ENCODE data around the gene JHY.
"Not testable (repeated sequence)": the region's sequence is repeated elsewhere in the genome, so short reads cannot be mapped to it uniquely, and the experiment has no call there.

The JHY gene

DNA sequence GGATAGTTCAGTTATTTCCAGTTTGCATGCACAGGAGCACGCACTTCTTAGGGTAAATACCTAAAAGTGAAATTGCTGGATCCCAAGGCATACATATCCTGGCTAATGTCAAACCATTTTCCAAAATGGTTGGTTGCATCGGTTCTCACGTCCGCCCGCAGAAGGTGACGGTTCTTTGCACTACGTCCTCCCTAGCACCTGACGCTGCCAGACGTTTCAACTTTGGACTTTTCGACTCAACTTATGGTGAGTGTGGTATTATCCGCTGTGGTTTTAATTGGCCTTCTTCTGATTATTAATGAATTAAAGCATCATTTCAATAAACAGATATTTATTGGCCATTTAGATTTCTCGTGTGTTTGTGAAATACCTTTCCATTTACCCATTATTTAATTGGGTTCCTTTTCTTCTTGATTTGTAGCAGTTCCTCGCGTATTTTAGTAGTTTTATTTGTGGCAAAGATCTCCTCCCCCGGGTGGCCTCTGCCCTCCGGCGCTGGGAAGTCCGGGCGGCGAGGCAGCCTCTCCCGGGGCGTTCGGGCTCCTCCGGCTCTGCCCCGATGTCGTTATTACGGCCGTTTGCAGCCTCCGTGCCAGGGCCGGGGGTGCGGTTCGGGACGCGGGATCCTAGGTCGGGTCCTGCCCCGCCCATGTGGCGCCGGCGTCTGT is at the start of gene JHY:
TSS of gene JHY (plus strand) at position 571 of the 668 bp plus-strand sequence. CDS start 3,091 bp downstream, outside the sequence.
- Histone ChIP-seq H3K27ac (peak within 1 kb of the TSS; percentile 78 to 94 (median 88)), H3K4me3 (peak within 1 kb of the TSS; percentile 54 to 78 (median 64))

DNA sequence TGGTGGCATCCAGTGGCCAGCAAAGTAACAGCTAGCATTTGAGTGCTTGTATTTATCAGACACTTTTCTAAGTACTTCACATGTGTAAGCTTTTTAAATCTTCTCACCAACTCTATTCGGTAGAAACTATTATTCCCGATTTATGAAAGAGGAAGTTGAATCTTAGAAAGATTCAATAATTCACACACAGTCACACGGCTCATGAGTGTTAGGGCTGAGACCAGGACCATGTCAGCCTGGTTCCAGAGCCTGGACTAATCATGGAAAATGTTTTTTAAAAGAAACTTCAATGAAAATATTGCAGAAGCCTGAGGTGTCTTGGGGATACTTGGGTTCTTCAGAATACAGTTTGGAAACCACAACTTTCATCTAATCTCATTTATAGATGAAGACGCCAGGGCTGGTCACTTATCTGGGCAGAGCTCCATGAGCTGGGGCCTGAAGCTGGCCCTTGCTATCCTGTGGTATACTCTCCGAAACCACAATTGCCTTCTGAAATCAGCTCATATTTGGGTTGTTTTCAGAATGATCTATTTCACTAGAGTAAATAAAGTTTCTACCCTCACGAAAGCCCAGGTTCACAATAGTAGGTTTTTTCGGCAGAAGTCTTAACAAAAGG is 48.6 kb upstream of the JHY start:
- no peak overlapping the region for H3K27ac ChIP-seq
- H3K4me3 ChIP-seq: no peak overlapping the region

DNA sequence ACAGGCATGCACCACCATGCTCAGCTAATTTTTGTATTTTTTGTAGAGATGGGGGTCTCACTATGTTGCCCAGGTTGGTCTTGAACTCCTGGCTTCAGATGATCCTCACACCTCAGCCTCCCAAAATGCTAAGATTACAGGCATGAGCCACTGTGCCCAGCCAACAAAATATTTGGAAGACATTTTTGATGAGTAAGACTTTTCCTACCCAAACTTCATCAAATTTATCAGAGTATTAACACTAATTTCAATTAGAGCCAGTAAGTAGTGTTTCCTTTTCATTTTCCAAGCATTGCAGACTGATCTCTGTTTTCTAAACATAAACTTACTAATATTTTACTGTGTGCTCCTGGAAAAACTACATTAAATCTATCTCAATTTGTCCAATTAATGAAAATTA is 45.6 kb upstream of the JHY start:
- Histone ChIP-seq H3K27ac (no peak overlapping the region), H3K4me3 (no peak overlapping the region)

DNA sequence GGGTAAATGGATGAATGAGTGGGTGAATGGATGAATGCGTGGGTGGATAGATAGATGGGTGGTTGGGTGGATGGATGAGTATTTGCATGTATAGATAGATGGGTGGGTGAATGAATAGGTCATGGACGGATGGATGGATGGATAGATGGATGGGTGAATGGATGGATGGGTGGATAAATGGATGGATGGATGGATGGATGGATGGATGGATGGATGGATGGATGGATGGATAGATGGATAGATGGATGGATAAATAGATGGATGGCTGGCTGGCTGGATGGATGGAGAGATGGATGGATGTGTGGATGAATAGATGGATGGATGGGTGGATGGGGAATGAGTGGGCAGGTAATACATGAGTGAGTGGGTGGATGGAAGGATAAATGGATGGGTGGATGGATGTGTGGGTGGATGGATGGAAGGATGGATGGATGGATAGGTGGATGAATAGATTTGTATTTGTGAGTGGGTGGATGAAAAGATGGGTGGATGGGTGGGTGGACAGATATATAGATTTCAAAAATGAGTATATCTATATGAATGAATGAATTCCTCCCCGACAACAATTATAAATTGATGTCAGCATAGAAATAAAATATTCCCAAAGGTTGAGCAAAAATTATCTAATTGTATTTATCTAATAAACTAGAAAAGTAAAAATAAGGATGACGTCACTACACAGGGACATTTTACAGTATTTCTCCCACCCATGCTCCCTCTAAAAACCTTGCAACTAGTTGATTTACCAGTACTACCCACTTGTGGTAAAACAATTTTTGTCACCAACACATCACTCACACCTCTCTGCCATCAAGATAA is 44.8 kb upstream of the JHY start:
- H3K4me3 ChIP-seq: no peak overlapping the region
- no peak overlapping the region for H3K27ac ChIP-seq

DNA sequence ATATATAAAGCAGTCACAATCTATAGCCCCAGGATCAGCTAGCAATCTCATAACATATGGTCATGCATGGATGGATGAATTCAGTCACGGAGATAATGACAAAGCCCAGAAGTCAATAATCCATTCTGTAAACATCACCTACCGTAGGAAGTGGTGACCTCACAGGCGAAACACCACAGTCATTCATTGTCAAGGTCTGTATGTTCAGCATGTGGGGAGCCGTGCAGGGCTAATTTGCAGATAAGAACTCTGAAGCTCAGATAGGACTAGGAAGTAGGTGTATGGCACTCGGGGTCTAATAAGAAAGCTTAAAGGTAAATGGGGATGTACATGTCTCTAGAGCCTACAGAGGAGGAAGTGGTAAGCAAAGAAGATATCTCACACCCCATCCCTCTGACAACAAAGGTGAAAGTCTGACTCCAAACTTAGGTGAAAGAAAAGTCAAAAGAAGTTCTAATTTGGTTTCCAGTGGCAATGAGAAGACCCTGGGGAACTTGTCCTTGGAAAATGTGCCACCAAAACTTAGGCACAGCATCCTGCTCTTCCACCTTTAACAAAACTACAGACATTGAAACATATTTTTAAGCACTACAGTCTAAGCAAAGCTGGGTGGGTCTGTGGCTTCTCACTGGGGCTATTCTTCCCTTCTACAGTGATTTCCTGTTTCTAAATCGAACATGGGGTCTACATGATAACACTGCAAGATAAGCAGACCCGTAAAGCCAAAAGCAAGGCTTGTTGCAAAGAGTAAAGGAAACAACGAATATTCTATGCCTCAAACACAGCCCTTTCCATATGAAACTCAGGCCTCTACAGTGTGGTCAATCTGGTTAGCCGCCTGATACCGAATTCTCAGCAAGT is 39.0 kb upstream of the JHY start:
- H3K27ac ChIP-seq: peak overlapping the region in 5 of 21 experiments; percentile 20 to 74 (median 43)
- no peak overlapping the region for H3K4me3 ChIP-seq

DNA sequence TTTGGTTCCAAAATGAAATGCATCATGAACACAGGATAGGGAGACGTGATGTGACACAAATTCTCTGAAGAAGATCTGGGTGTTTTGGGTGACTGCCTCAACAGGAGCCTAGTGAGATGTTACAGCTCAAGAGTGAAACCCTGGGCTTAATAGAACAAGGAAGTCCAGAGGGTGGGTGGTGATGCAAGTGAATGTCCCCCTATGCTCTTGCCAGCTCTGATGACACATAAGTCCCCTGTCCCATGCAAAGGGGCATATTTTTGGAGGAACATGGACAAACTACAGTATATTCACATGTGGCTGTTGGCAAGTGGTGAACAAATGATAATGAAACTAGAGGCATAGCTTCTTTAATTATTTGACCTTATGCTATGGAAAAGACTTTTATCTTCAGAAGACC is 35.1 kb upstream of the JHY start:
- no peak overlapping the region for H3K27ac ChIP-seq

DNA sequence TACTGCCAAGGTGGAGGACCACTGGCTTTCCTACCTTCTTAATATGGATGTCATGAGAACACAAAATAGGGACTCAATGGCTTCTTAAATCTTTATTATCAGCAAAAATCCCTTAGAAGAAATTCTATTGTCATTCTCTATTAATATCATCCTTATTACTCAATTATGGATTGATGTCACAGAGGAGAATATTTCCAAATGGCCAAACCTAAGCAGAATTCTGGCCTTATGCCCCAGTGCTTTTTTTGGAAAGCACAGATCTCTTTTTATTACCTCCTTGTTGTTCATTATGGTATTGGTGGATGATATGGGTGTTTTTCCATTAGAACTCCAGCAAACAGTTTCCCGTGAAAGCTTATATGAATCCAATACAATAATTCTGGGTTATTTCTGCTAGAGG is 34.4 kb upstream of the JHY start:
- Histone ChIP-seq H3K27ac (no peak overlapping the region), H3K4me3 (no peak overlapping the region)

More for the DNA sequence above, 35.1 kb upstream of the JHY start:
- H3K4me3 ChIP-seq: no peak overlapping the region

DNA sequence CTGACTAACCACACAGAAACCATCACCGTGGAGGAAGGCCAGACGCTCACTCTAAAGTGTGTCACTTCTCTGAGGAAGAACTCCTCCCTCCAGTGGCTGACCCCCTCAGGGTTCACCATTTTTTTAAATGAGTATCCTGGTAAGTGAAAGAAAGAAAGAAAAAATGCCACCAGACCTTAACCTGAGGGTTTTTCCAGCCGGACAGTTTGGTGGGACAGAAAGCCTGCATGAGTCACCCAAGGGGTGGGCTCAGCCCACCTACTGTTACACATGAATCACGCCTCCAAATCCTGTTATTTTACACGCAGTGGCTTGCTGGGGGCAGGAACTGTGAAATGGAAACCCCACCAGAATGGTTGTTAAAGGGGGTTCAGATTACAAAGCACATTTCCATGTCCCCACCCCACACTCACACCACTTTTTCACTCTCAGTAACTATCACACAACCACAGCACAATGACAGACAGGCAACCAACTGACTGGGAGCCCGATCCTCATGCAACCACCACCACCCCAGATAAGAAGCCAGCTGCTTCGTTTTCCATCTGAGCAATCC is 32.4 kb upstream of the JHY start:
- Histone ChIP-seq H3K4me3 (no peak overlapping the region), H3K27ac (peak overlapping the region in 2 of 21 experiments; percentile 44 to 53)

DNA sequence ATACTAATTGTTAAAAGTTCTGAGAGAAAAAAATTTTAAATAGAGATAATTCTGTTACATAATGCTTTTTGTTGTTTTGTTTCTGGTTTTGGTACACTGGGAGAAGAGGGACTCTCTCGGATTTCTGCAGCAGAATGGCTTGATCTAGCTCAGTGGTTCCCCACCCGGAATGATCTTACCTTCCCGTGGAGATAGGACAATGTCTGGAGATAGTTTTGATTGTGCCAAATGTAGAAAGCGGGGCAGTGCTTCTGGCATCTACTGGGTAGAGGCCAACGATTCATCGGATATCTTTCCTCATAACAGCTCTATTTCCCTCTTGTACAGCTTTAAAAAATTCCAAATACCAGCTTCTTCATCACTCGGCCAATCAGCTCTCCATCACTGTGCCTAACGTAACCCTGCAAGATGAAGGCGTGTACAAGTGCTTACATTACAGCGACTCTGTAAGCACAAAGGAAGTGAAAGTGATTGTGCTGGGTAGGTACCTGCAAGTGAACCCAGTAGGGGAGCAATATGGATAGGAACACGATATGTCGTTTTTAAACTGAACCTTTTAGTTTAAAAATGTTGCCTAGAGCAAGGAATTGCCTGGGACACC is 31.1 kb upstream of the JHY start:
- Histone ChIP-seq H3K27ac (peak overlapping the region in 1 of 21 experiments; percentile 33), H3K4me3 (no peak overlapping the region)

DNA sequence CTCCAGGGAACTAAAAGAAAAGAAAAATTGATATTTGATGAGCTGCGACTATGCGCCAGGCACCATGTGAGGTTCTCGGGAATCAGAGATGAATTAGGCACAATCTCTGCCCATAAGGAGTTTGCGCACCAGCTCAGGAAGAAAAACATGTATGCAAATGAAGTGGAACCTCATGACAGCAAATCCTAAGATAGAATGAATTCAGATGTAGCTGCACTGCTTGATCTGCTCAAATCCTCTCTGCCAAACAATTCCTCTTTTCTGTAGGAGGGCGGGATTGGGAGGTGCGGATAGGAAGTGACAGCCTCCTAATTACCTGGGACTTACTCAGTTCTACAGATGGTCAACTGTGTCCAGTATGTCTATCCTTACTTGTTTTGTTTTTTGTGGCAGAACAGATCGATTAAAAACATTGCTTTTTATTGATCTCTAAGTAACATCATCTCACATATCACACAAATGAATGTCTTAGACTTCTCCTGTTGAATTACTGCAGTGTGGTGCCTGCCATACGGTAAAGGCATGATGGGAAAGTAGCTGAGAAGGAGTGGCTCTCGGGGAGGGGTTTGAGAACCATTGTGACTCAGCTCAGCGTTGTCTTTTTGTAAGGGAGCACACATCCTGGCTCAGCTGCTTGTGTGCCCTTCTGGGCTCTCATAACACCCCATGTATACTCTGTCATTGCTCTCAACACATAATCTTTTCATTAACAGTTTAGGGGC is 30.3 kb upstream of the JHY start:
- peak overlapping the region in 2 of 21 experiments; percentile 5 to 33 for H3K27ac ChIP-seq
- no peak overlapping the region for H3K4me3 ChIP-seq

DNA sequence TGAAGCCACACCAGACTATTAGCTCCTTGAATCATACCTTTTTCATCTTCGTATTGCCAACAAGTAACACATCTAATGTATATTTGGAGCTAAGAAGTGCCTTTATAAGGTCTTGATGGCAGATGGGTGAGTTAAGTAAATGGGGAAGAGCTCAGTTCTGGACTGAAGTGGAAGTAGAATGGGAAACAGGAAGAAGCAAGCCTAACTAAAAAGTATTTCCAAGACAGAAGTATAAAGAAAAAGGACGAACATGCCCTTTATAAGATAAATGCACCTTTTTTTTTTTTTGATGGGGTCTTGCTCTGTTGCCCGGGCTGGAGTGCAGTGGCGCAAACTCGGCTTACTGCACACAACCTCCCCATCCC is 29.8 kb upstream of the JHY start:
- peak overlapping the region in 2 of 21 experiments; percentile 5 to 33 for H3K27ac ChIP-seq

DNA sequence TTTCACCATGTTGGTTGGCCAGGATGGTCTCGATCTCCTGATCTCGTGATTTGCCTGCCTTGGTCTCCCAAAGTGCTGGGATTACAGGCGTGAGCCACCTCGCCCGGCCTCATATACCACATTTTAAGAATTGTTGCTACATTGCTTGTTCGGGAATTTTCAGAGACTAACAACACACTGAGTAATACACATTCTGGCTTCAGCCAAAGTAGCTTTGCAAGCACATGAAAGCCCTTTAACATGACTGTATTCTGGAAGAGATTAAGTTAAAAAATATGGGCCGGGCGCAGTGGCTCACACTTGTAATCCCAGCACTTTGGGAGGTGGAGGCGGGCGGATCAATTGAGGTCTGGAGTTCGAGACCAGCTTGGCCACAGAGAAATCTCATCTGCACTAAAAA is 29.3 kb upstream of the JHY start:
- H3K4me3 ChIP-seq: no peak overlapping the region
- H3K27ac ChIP-seq: no peak overlapping the region

More for the DNA sequence above, 29.8 kb upstream of the JHY start:
- H3K4me3 ChIP-seq: no peak overlapping the region

DNA sequence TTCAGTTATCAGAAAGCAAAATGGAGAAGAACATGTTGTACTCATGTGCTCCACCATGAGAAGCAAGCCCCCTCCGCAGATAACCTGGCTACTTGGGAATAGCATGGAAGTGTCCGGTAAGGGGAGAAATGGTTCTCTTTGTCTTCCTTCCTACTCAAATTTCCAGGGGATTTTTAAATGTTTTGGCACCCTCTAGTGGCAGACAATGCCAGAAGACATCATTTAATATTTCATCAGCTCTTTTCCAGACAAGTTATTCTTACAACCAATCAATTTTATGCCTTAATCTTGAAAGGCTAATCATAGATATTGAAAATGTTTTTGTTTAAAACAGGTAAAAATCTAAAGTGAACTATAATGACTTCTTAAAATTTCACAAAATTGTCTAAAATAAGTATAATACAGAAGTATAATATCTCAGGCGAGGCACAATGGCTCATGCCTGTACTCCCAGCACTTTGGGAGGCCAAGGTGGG is 28.6 kb upstream of the JHY start:
- Histone ChIP-seq H3K27ac (no peak overlapping the region), H3K4me3 (no peak overlapping the region)

DNA sequence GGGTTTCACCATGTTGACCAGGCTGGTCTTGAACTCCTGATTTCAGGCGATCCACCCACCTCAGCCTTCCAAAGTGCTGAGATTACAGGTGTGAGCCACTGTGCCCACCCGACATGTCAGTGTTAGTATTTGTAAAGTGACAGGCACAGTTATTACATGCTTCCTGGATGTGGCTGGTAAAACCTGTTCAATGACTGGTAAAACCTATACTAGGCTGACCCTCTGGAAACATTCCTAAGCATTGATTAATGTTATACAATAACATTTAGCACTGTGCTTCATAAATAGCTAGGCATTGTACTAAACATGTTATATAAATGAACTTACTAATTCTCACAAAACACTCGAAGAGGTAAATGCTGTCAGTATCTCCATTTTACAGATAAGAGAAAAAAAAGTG is 20.9 kb upstream of the JHY start:
- no peak overlapping the region for H3K27ac ChIP-seq
- H3K4me3 ChIP-seq: no peak overlapping the region

DNA sequence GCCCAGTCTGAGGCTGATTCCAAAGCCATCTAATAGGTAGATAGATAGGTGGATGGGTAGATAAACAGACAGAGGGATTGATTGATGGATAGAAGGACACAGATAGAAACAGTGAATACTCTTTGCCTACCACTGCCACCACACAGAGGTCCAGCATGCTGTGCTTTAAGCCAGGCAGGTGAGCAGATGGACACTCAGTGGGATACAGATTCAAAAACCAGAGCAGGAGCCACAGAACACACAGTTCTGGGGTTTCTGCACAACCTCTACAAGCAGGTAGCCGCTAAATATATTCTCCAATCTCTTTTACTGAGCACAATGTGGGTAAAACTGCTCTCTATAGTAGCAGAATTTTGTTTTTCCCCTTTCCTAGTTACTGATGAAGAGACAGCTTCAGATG is 20.5 kb upstream of the JHY start:
- Histone ChIP-seq H3K4me3 (no peak overlapping the region), H3K27ac (no peak overlapping the region)

DNA sequence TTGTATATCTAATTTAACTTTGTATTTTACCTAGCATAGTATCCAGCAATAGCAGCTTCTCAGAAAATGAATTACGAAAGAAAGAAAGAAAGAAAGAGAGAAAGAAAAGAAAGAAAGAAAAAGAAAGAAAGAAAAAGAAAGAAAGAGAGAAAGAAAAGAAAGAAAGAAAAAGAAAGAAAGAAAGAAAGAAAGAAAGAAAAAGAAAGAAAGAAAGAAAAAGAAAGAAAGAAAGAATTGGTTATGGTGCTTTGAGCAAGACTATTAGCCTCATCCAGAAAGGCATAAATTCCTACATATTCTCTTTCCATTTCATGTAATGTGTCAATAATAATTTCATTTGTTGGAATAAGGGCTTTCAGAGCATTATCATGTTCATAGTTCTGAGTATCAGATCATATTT is 19.4 kb upstream of the JHY start:
- not testable (repeated sequence) for H3K27ac ChIP-seq, H3K4me3 ChIP-seq

DNA sequence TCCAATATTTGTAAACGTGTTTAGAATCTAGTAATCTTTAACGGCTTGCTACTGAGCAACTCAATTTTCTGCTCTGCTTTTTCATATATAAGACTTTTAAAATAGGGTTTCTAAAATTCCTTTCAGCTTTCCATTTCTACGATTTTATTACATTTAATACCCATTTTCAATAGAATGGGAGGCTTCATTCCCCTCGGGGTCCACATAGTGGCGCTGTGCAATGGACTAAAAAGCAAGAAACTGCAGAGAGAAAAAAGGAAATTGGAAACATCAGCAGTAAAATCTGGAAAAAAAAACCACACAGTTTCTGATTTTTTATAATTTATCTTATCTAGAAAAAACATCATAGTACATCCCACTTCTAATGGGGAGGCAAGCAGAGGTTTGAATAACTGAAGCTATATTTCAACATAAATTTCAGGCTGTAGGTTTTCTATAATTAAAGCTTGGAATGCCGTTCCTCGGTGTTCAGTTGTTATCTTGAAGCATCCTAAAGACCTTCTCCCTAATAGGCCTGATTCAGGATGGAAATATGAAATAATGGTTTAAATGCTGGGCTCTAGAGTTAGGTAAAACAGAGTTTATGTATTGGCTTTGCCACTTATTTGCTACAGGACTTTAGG is 18.7 kb upstream of the JHY start:
- peak overlapping the region in 2 of 21 experiments; percentile 2 to 8 for H3K27ac ChIP-seq
- H3K4me3 ChIP-seq: no peak overlapping the region
